ENCODE results near the gene SLC35F4. TPM values are rescaled to one million over a fixed set of nuclear protein-coding genes. Genes with fewer than 3 reads are reported as not detected.

SLC35F4 gene
- total and polyA plus RNA-seq, 2 experiments from 2014 or later, result 0.07 TPM; not detected in 1

DNA sequence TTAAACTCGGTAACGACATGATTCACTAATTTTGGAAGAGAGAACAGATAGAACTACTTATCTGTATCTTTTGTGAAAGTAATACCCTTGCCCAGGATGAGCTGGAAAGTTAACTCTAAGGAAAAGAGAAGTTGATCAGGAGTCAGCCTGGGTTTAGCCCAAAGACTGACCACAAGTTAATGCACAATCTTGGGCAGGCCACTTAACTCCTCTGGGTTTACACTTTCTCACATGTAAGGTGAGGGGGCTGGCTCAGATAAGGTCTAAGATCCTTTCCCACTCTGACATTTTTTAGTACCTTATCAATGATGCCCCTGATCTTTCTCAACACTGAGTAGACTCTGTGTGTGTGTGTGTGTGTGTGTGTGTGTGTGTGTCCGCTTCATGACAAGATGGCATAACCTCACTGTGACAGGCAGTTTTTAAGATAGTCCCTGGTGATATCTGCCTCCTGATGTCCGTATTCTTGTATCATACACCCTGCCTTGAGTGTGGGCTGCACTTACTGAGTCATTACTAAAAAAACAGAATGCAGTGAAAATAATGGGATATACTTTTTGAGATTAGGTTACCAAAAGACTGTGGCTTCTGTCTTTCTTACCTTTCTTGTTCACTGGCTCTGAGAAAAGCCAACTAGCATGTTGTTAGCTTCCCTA, 316.0 kb downstream of the SLC35F4 start:
- H3K27ac ChIP-seq, result no peak overlapping the region
- H3K4me1 ChIP-seq (ENCODE audit: insufficient read depth), result no peaks in the 10 kb centered on the region
- WGBS (ENCODE audit: low lambda C conversion rate, missing lambda C conversion rate), result 78% methylated on average over 4 of the region's 4 CpGs
- TF ChIP-seq EZH2phosphoT487 (IDR thresholded peaks at IDR 0.05; ENCODE audit: low read depth, severe bottlenecking, unreplicated experiment), result no peak
- TF ChIP-seq, protein P1, sequence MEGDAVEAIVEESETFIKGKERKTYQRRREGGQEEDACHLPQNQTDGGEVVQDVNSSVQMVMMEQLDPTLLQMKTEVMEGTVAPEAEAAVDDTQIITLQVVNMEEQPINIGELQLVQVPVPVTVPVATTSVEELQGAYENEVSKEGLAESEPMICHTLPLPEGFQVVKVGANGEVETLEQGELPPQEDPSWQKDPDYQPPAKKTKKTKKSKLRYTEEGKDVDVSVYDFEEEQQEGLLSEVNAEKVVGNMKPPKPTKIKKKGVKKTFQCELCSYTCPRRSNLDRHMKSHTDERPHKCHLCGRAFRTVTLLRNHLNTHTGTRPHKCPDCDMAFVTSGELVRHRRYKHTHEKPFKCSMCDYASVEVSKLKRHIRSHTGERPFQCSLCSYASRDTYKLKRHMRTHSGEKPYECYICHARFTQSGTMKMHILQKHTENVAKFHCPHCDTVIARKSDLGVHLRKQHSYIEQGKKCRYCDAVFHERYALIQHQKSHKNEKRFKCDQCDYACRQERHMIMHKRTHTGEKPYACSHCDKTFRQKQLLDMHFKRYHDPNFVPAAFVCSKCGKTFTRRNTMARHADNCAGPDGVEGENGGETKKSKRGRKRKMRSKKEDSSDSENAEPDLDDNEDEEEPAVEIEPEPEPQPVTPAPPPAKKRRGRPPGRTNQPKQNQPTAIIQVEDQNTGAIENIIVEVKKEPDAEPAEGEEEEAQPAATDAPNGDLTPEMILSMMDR (IDR thresholded peaks at IDR 0.05; ENCODE audit: poor library complexity), result no peak
- TF ChIP-seq EZH2 (IDR thresholded peaks at IDR 0.05; ENCODE audit: borderline replicate concordance), result no peak
- H3K4me2 ChIP-seq, result no peak overlapping the region
- H4K20me1 ChIP-seq (ENCODE audit: insufficient read depth, poor library complexity, severe bottlenecking), result no peaks in the 10 kb centered on the region
- H2AFZ ChIP-seq, result no peak overlapping the region
- no peak overlapping the region for H3K4me3 ChIP-seq
- no peaks in the 10 kb centered on the region for H3K36me3 ChIP-seq (replicated peaks; ENCODE audit: insufficient read depth, low read depth)
- no peaks in the 10 kb centered on the region for H3K9me2 ChIP-seq (replicated peaks; ENCODE audit: insufficient read depth)
- DNase-seq (ENCODE audit: low spot score), result no peak
- H3K27me3 ChIP-seq, result no peaks in the 10 kb centered on the region
- no peaks in the 10 kb centered on the region for H3K79me2 ChIP-seq
- H3K9me3 ChIP-seq (ENCODE audit: low read depth), result no peaks in the 10 kb centered on the region

GRCh38 chr14:57549016-57549564, 316.8 kb downstream of the SLC35F4 start:
- WGBS (ENCODE audit: low lambda C conversion rate, missing lambda C conversion rate), result 87% methylated on average over 2 of the region's 2 CpGs
- Histone ChIP-seq H3K4me2 (no peak overlapping the region), H3K79me2 (no peaks in the 10 kb centered on the region), H3K36me3 (replicated peaks; ENCODE audit: insufficient read depth, low read depth) (no peaks in the 10 kb centered on the region), H3K27ac (no peak overlapping the region), H3K4me3 (no peak overlapping the region), H3K9me2 (replicated peaks; ENCODE audit: insufficient read depth) (no peaks in the 10 kb centered on the region), H2AFZ (no peak overlapping the region), H4K20me1 (ENCODE audit: insufficient read depth, poor library complexity, severe bottlenecking) (no peaks in the 10 kb centered on the region), H3K27me3 (no peaks in the 10 kb centered on the region), H3K4me1 (ENCODE audit: insufficient read depth) (no peaks in the 10 kb centered on the region), H3K9me3 (ENCODE audit: low read depth) (no peaks in the 10 kb centered on the region)
- no peak for DNase-seq (ENCODE audit: low spot score)
- TF ChIP-seq, protein P1 (IDR thresholded peaks at IDR 0.05; ENCODE audit: poor library complexity), result no peak
- no peak for TF ChIP-seq EZH2phosphoT487 (IDR thresholded peaks at IDR 0.05; ENCODE audit: low read depth, severe bottlenecking, unreplicated experiment)

- Histone ChIP-seq H3K27ac (no peak overlapping the region), H3K4me2 (no peak overlapping the region), H3K27me3 (no peaks in the 10 kb centered on the region), H3K79me2 (no peaks in the 10 kb centered on the region), H3K9me2 (replicated peaks; ENCODE audit: insufficient read depth) (no peaks in the 10 kb centered on the region), H3K4me3 (no peak overlapping the region), H3K4me1 (ENCODE audit: insufficient read depth) (no peaks in the 10 kb centered on the region), H4K20me1 (ENCODE audit: insufficient read depth, poor library complexity, severe bottlenecking) (no peaks in the 10 kb centered on the region), H3K36me3 (replicated peaks; ENCODE audit: insufficient read depth, low read depth) (no peaks in the 10 kb centered on the region), H2AFZ (no peak overlapping the region), H3K9me3 (ENCODE audit: low read depth) (no peaks in the 10 kb centered on the region)
- no peak for DNase-seq (ENCODE audit: low spot score)
- no peak for TF ChIP-seq EZH2phosphoT487 (IDR thresholded peaks at IDR 0.05; ENCODE audit: low read depth, severe bottlenecking, unreplicated experiment)
- TF ChIP-seq, protein P1 (IDR thresholded peaks at IDR 0.05; ENCODE audit: poor library complexity), result no peak
- TF ChIP-seq EZH2 (IDR thresholded peaks at IDR 0.05; ENCODE audit: borderline replicate concordance), result no peak
- 92% methylated on average over 2 of the region's 2 CpGs for WGBS (ENCODE audit: low lambda C conversion rate, missing lambda C conversion rate)
These were observed 318.8 kb downstream of the SLC35F4 start for GRCh38 chr14:57547131-57547530.
